SK-N-SH treated with all-trans-retinoic acid at 6 μM for 48 hours (cell line): ENCODE measurements around the gene ASTN2.

Experiments used
- ATAC-seq: fragments of 200-7000 bp; cut with Tn5 transposase; 3 replicates; pipeline ENCODE4 v1.9.1; 2020; ENCODE audit warnings: mild to moderate bottlenecking, moderate library complexity
- ARNTL ChIP-seq: fragments of 450-650 bp; formaldehyde crosslinking; IDR thresholded peaks from 2 replicates; pipeline ENCODE4 v1.5.0; 2020; ENCODE audit warnings: low read depth, mild to moderate bottlenecking, moderate library complexity, borderline replicate concordance
- BACH2 ChIP-seq: fragments of 250-450 bp; sonication (Bioruptor Pico); IDR thresholded peaks from 2 replicates; pipeline ENCODE4 v1.9.0; 2021; ENCODE audit warnings: mild to moderate bottlenecking, borderline replicate concordance
- CREB5 ChIP-seq: fragments of 250-450 bp; sonication (Bioruptor Pico); IDR thresholded peaks from 2 replicates; pipeline ENCODE4 v1.5.1; 2020; ENCODE audit warnings: low read depth, mild to moderate bottlenecking, moderate library complexity
- GLIS3 ChIP-seq: fragments of 250-450 bp; sonication (Bioruptor Pico); IDR thresholded peaks from 2 replicates; pipeline ENCODE4 v1.5.0; 2020; ENCODE audit warnings: mild to moderate bottlenecking, moderate library complexity
- ISL1 ChIP-seq: fragments of 250-450 bp; sonication (Bioruptor Pico); IDR thresholded peaks from 2 replicates; pipeline ENCODE4 v2.1.2; 2022; ENCODE audit warnings: mild to moderate bottlenecking, moderate library complexity
- OSR1 ChIP-seq: fragments of 250-450 bp; sonication (Bioruptor Pico); IDR thresholded peaks from 2 replicates; pipeline ENCODE4 v1.8.0; 2022; ENCODE audit warnings: moderate library complexity, mild to moderate bottlenecking, inconsistent platforms
- PPARA ChIP-seq: fragments of 250-450 bp; sonication (Bioruptor Pico); IDR thresholded peaks from 2 replicates; pipeline ENCODE4 v1.5.0; 2020; ENCODE audit warnings: mild to moderate bottlenecking, borderline replicate concordance
- RARB ChIP-seq: fragments of 250-450 bp; sonication (Bioruptor Pico); IDR thresholded peaks from 2 replicates; pipeline ENCODE4 v1.8.0; 2021; ENCODE audit warnings: mild to moderate bottlenecking, moderate library complexity
- SNAI2 ChIP-seq: fragments of 250-450 bp; sonication (Bioruptor Pico); IDR thresholded peaks from 2 replicates; pipeline ENCODE4 v1.5.0; 2020; ENCODE audit warnings: mild to moderate bottlenecking, moderate library complexity
- TCF4 ChIP-seq: fragments of 250-450 bp; sonication (Bioruptor Pico); IDR thresholded peaks from 2 replicates; pipeline ENCODE4 v1.8.0; 2021; ENCODE audit warnings: mild to moderate bottlenecking, moderate library complexity, borderline replicate concordance
- TOX ChIP-seq: fragments of 250-450 bp; sonication (Bioruptor Pico); IDR thresholded peaks from 2 replicates; pipeline ENCODE4 v1.8.0; 2021; ENCODE audit warnings: mild to moderate bottlenecking, moderate library complexity, borderline replicate concordance
- ZC3H10 ChIP-seq: fragments of 250-450 bp; sonication (Bioruptor Pico); IDR thresholded peaks from 2 replicates; pipeline ENCODE4 v1.5.1; 2021; ENCODE audit warnings: mild to moderate bottlenecking, moderate library complexity
- ZFP3 ChIP-seq: fragments of 250-450 bp; sonication (Bioruptor Pico); IDR thresholded peaks from 2 replicates; pipeline ENCODE4 v1.5.0; 2020; ENCODE audit warnings: mild to moderate bottlenecking, moderate library complexity
- ZFP30 ChIP-seq: fragments of 450-650 bp; formaldehyde crosslinking; IDR thresholded peaks from 2 replicates; pipeline ENCODE4 v1.5.0; 2022; ENCODE audit warnings: mild to moderate bottlenecking, moderate library complexity
- ZNF565 ChIP-seq: fragments of 450-650 bp; formaldehyde crosslinking; conservative IDR thresholded peaks from 2 replicates; pipeline ENCODE4 v1.5.0; 2020; ENCODE audit warnings: low read depth, mild to moderate bottlenecking, moderate library complexity
- ZNF8 ChIP-seq: fragments of 450-650 bp; formaldehyde crosslinking; IDR thresholded peaks from 2 replicates; pipeline ENCODE4 v1.5.0; 2020; ENCODE audit warnings: mild to moderate bottlenecking, moderate library complexity
- TF ChIP-seq, protein P1 (sequence below): fragments of 250-450 bp; sonication (Bioruptor Pico); IDR thresholded peaks from 2 replicates; pipeline ENCODE4 v1.8.0; 2020; ENCODE audit warnings: mild to moderate bottlenecking, moderate library complexity, borderline replicate concordance
- TF ChIP-seq, protein P2 (sequence below): fragments of 250-450 bp; sonication (Bioruptor Pico); IDR thresholded peaks from 2 replicates; pipeline ENCODE4 v1.5.1; 2021; ENCODE audit warnings: mild to moderate bottlenecking, moderate library complexity
- TF ChIP-seq, protein P3 (sequence below): fragments of 250-450 bp; sonication (Bioruptor Pico); IDR thresholded peaks from 2 replicates; pipeline ENCODE4 v1.8.0; 2021; ENCODE audit warnings: low read depth, mild to moderate bottlenecking, moderate library complexity, borderline replicate concordance
- TF ChIP-seq, protein P4 (sequence below): fragments of 250-450 bp; sonication (Bioruptor Pico); IDR thresholded peaks from 2 replicates; pipeline ENCODE4 v1.5.0; 2020; ENCODE audit warnings: mild to moderate bottlenecking, moderate library complexity

The ASTN2 gene

DNA sequence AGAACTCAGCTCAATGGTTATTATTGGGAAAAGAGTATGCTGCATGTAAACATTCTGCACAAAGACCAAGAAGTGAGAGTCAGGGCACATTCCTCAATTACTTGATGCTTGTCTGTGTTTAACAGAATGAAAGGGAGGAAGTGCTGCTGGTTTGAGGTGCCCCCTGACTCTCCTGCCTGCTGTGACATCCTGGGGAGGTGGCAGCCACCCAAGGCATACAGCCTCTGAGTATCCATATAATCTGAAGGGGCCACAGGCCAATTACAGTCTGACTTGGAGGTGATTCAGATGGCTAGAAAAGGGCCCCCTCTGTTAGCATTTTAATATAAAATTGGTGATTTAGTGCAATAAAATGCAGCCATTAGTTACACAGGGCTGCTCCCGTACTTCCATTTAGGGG, 313.8 kb downstream of the ASTN2 start:
- no peak for ATAC-seq
- no peak for TF ChIP-seq TCF4 (CRISPR knock-in tag)
- TF ChIP-seq ARNTL, result no peak
- no peak for TF ChIP-seq SNAI2 (CRISPR knock-in tag)
- TF ChIP-seq BACH2 (CRISPR knock-in tag), result no peak
- TF ChIP-seq TOX, result no peak

GRCh38 chr9:117098331-117098730, 316.5 kb downstream of the ASTN2 start:
- no peak for ATAC-seq
- TF ChIP-seq ZFP30 (CRISPR knock-in tag) (no peak), TCF4 (CRISPR knock-in tag) (no peak), OSR1 (CRISPR knock-in tag) (no peak), ZFP3 (CRISPR knock-in tag) (no peak), ISL1 (CRISPR knock-in tag) (no peak), CREB5 (CRISPR knock-in tag) (no peak), ZNF8 (CRISPR knock-in tag) (no peak), BACH2 (CRISPR knock-in tag) (no peak), ZC3H10 (CRISPR knock-in tag) (no peak), RARB (CRISPR knock-in tag) (no peak), PPARA (CRISPR knock-in tag) (no peak)
- TF ChIP-seq, protein P1, sequence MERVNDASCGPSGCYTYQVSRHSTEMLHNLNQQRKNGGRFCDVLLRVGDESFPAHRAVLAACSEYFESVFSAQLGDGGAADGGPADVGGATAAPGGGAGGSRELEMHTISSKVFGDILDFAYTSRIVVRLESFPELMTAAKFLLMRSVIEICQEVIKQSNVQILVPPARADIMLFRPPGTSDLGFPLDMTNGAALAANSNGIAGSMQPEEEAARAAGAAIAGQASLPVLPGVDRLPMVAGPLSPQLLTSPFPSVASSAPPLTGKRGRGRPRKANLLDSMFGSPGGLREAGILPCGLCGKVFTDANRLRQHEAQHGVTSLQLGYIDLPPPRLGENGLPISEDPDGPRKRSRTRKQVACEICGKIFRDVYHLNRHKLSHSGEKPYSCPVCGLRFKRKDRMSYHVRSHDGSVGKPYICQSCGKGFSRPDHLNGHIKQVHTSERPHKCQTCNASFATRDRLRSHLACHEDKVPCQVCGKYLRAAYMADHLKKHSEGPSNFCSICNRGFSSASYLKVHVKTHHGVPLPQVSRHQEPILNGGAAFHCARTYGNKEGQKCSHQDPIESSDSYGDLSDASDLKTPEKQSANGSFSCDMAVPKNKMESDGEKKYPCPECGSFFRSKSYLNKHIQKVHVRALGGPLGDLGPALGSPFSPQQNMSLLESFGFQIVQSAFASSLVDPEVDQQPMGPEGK (CRISPR knock-in tag), result no peak
- TF ChIP-seq, protein P2, sequence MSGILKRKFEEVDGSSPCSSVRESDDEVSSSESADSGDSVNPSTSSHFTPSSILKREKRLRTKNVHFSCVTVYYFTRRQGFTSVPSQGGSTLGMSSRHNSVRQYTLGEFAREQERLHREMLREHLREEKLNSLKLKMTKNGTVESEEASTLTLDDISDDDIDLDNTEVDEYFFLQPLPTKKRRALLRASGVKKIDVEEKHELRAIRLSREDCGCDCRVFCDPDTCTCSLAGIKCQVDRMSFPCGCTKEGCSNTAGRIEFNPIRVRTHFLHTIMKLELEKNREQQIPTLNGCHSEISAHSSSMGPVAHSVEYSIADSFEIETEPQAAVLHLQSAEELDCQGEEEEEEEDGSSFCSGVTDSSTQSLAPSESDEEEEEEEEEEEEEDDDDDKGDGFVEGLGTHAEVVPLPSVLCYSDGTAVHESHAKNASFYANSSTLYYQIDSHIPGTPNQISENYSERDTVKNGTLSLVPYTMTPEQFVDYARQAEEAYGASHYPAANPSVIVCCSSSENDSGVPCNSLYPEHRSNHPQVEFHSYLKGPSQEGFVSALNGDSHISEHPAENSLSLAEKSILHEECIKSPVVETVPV (CRISPR knock-in tag), result no peak
- TF ChIP-seq, all 23 proteins: peak for 0

- TF ChIP-seq GLIS3 (no peak), ZNF8 (CRISPR knock-in tag) (no peak), TCF4 (CRISPR knock-in tag) (no peak)
Observed at GRCh38 chr9:117097761-117098160, 317.1 kb downstream of the ASTN2 start.

DNA sequence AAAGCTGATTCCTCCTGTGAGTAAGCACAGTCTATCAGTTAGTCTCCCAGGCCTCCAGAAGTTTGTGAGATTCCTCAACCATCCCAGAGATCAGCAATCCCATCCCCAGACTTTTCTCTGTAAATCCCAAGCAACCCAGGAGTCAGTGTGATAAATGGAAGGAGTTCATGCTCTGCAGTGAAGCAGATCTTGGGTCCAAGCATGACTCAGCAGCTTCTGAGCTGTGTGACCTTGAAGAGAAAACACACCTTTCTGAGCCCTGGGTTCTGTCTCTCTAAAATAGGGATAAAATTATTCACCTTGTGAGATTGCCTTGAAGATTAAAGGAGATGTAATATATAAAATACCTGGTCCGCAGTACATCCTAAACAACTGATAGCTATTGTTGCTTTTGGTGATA, 318.7 kb downstream of the ASTN2 start:
- TF ChIP-seq ARNTL (no peak), PPARA (CRISPR knock-in tag) (no peak), TOX (no peak), SNAI2 (CRISPR knock-in tag) (no peak), ZNF8 (CRISPR knock-in tag) (no peak), ZNF565 (CRISPR knock-in tag) (no peak), ZFP30 (CRISPR knock-in tag) (no peak), BACH2 (CRISPR knock-in tag) (no peak)
- TF ChIP-seq, protein P3, sequence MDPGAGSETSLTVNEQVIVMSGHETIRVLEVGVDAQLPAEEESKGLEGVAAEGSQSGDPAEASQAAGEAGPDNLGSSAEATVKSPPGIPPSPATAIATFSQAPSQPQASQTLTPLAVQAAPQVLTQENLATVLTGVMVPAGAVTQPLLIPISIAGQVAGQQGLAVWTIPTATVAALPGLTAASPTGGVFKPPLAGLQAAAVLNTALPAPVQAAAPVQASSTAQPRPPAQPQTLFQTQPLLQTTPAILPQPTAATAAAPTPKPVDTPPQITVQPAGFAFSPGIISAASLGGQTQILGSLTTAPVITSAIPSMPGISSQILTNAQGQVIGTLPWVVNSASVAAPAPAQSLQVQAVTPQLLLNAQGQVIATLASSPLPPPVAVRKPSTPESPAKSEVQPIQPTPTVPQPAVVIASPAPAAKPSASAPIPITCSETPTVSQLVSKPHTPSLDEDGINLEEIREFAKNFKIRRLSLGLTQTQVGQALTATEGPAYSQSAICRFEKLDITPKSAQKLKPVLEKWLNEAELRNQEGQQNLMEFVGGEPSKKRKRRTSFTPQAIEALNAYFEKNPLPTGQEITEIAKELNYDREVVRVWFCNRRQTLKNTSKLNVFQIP (CRISPR knock-in tag), result no peak
- TF ChIP-seq, protein P4, sequence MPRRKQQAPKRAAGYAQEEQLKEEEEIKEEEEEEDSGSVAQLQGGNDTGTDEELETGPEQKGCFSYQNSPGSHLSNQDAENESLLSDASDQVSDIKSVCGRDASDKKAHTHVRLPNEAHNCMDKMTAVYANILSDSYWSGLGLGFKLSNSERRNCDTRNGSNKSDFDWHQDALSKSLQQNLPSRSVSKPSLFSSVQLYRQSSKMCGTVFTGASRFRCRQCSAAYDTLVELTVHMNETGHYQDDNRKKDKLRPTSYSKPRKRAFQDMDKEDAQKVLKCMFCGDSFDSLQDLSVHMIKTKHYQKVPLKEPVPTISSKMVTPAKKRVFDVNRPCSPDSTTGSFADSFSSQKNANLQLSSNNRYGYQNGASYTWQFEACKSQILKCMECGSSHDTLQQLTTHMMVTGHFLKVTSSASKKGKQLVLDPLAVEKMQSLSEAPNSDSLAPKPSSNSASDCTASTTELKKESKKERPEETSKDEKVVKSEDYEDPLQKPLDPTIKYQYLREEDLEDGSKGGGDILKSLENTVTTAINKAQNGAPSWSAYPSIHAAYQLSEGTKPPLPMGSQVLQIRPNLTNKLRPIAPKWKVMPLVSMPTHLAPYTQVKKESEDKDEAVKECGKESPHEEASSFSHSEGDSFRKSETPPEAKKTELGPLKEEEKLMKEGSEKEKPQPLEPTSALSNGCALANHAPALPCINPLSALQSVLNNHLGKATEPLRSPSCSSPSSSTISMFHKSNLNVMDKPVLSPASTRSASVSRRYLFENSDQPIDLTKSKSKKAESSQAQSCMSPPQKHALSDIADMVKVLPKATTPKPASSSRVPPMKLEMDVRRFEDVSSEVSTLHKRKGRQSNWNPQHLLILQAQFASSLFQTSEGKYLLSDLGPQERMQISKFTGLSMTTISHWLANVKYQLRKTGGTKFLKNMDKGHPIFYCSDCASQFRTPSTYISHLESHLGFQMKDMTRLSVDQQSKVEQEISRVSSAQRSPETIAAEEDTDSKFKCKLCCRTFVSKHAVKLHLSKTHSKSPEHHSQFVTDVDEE, result no peak
- TF ChIP-seq, protein P2 (CRISPR knock-in tag), result no peak
- no peak for ATAC-seq

More at GRCh38 chr9:117097761-117098160, 317.1 kb downstream of the ASTN2 start:
- ATAC-seq, result no peak
